Parathyroid adenoma (tissue), 2 donors: ENCODE results near the gene DNAH3.

Experiments used
- H2AFZ ChIP-seq: fragments of 300-600 bp; sonication (generic); one replicate; pipeline ENCODE4 v1.7.0; 2017; ENCODE audit warnings: antibody characterized with exemption, mild to moderate bottlenecking
- H3K27ac ChIP-seq: fragments of 300-600 bp; sonication (generic); one replicate; pipeline ENCODE4 v1.7.0; 2017
- H3K27me3 ChIP-seq: fragments of 300-600 bp; sonication (generic); one replicate; pipeline ENCODE4 v1.7.0; 2017; ENCODE audit warnings: low read length; ENCODE audit not compliant: control insufficient read depth, insufficient read depth
- H3K36me3 ChIP-seq: fragments of 300-600 bp; sonication (generic); one replicate; pipeline ENCODE4 v1.7.0; 2017; ENCODE audit warnings: low read length; ENCODE audit not compliant: control insufficient read depth, insufficient read depth
- H3K4me1 ChIP-seq: fragments of 300-600 bp; sonication (generic); one replicate; pipeline ENCODE4 v1.7.0; 2017; ENCODE audit warnings: control low read depth
- H3K4me2 ChIP-seq: fragments of 300-600 bp; sonication (generic); one replicate; pipeline ENCODE4 v1.7.0; 2017; ENCODE audit warnings: low read length
- H3K4me3 ChIP-seq: fragments of 300-600 bp; sonication (generic); one replicate; pipeline ENCODE4 v1.7.0; 2017; ENCODE audit warnings: low read depth, low read length
- H3K79me2 ChIP-seq: fragments of 300-600 bp; sonication (generic); one replicate; pipeline ENCODE4 v1.7.0; 2017; ENCODE audit warnings: control low read depth
- H3K9ac ChIP-seq: fragments of 300-600 bp; sonication (generic); one replicate; pipeline ENCODE4 v1.7.0; 2017; ENCODE audit warnings: mild to moderate bottlenecking
- H3K9me3 ChIP-seq: fragments of 300-600 bp; sonication (generic); one replicate; pipeline ENCODE4 v1.7.0; 2017; ENCODE audit warnings: low read length; ENCODE audit not compliant: control insufficient read depth
- TF ChIP-seq, protein P1 (sequence below): fragments of 300-600 bp; sonication (generic); IDR thresholded peaks from one replicate; pipeline ENCODE4 v1.7.0; 2017; ENCODE audit warnings: antibody characterized with exemption, mild to moderate bottlenecking
- donor health status: primary hyperparathyroidism.

The DNAH3 gene

DNA sequence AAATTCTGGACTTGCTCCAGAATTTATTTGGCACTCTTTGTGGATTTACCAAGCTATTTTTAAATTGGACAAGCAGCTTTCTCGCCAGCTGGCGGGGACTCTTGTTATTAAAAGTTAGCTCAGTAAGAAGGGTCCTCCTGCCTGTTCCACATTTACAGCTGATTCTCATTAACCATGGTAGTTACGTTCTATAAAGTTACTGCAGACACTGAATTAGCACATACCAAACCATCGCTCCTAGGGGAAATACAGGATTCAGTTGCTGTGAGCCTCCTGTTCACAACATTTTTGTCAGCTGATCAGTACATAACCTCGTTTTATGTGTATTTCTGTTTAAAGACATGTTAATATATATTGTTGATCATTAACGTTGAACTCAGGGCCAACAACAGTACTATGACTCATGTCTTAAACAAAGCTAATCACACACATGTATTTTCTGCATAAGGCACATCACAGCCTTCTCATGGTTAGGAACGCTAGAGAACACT is 12.1 kb upstream of the DNAH3 start:
- Histone ChIP-seq H3K4me3 (peak overlapping the region; percentile 9), H3K27me3 (no peaks in the 10 kb centered on the region), H3K36me3 (no peaks in the 10 kb centered on the region), H3K27ac (no peak overlapping the region), H3K9ac (no peak overlapping the region), H2AFZ (no peak overlapping the region), H3K9me3 (no peaks in the 10 kb centered on the region), H3K4me2 (peak overlapping the region; percentile 6), H3K79me2 (no peaks in the 10 kb centered on the region), H3K4me1 (peaks cover 6% of the 10 kb centered on the region)
- TF ChIP-seq, protein P1, sequence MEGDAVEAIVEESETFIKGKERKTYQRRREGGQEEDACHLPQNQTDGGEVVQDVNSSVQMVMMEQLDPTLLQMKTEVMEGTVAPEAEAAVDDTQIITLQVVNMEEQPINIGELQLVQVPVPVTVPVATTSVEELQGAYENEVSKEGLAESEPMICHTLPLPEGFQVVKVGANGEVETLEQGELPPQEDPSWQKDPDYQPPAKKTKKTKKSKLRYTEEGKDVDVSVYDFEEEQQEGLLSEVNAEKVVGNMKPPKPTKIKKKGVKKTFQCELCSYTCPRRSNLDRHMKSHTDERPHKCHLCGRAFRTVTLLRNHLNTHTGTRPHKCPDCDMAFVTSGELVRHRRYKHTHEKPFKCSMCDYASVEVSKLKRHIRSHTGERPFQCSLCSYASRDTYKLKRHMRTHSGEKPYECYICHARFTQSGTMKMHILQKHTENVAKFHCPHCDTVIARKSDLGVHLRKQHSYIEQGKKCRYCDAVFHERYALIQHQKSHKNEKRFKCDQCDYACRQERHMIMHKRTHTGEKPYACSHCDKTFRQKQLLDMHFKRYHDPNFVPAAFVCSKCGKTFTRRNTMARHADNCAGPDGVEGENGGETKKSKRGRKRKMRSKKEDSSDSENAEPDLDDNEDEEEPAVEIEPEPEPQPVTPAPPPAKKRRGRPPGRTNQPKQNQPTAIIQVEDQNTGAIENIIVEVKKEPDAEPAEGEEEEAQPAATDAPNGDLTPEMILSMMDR: no peak

DNA sequence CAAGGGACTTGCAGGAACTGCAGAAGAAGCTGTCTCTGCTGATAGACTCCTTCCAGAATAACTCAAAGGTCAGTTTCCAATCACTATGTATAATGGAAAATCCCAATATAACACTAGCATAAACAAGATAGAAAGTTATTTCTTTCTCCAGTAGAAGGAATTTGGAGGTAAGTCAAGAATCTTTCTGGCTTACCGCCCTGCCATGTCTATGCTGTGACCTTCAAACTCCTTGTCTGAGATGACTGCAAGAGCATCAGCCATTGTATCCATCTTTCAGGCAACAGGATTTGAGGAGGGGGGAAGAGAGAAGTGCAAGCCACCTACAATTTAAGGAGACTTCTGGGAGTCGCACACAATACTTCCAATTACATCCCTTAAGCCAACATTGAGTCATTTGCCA is 10.6 kb upstream of the DNAH3 start:
- Histone ChIP-seq H3K9me3 (no peaks in the 10 kb centered on the region), H3K27ac (no peak overlapping the region), H3K4me1 (peaks cover 6% of the 10 kb centered on the region), H3K9ac (no peak overlapping the region), H3K36me3 (no peaks in the 10 kb centered on the region), H2AFZ (no peak overlapping the region), H3K27me3 (no peaks in the 10 kb centered on the region), H3K4me2 (peak overlapping the region; percentile 23), H3K4me3 (no peak overlapping the region), H3K79me2 (no peaks in the 10 kb centered on the region)
- TF ChIP-seq, protein P1: no peak

DNA sequence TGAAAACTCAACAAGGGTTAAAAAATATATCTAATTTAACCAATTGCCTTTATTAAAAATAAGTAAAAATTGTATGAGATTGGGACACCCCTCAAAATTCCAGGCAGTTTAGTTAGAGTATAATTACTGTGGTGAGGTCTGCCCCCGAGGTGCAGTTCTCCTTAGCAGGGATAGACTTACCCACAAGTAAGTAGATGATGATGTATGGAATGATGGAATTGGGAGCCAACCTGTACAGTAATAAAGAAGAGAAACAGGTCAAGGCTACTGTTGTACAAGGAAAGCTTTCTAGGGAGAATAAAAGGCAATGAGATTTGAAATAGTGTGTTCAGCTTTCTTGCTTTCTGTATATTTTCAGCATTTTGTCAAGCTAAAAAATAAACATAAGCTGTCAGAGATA is 9.6 kb upstream of the DNAH3 start:
- Histone ChIP-seq H3K27me3 (no peaks in the 10 kb centered on the region), H3K36me3 (no peaks in the 10 kb centered on the region), H2AFZ (no peak overlapping the region), H3K4me3 (peak overlapping the region; percentile 87), H3K4me2 (no peak overlapping the region), H3K4me1 (peaks cover 6% of the 10 kb centered on the region), H3K9ac (no peak overlapping the region), H3K27ac (no peak overlapping the region), H3K79me2 (no peaks in the 10 kb centered on the region), H3K9me3 (no peaks in the 10 kb centered on the region)
- TF ChIP-seq, protein P1: no peak

DNA sequence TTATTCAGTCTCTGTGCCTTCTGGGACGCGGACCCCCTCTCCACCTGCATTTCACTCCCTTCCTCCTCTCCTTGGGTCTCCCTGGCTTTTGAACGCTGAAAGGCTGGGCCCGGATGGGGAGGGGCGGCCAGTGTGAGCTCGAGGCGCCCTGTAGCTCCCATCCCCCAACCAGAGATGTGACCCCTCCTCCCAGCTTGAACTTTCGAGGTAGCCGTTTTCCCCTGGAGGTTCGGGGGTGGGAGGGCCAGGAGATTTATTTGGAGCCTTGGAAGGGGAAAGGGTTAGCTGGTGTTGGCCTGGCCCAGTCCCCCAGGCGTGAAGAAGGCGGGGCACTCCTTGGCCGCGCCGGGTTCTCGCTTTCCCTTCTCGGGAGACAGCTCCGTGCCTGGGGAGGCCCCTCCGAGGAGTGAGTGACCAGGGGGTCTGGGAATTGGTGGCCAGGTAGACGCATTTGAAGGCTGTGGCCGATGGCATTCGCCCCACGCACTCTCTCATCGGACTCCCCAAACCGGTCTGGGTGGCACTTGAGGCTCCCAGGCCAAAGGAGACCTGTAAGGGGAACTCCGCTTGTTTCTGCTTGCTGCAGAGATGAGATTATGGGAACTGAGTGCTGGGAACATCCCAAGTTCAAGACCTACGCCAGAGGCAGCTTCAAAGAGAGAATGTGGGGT is 8.8 kb upstream of the DNAH3 start:
- H3K9me3 ChIP-seq: no peaks in the 10 kb centered on the region
- no peak overlapping the region for H3K9ac ChIP-seq
- H3K4me3 ChIP-seq: peak overlapping the region; percentile 87
- H3K4me2 ChIP-seq: peak overlapping the region; percentile 98
- no peaks in the 10 kb centered on the region for H3K36me3 ChIP-seq
- peaks cover 6% of the 10 kb centered on the region for H3K4me1 ChIP-seq
- H3K27me3 ChIP-seq: no peaks in the 10 kb centered on the region
- H3K27ac ChIP-seq: no peak overlapping the region
- no peaks in the 10 kb centered on the region for H3K79me2 ChIP-seq
- H2AFZ ChIP-seq: peak overlapping the region; percentile 98
- TF ChIP-seq, protein P1: no peak
